T-helper 2 cell (primary cell): ENCODE results near the gene HTR1D.
"Not testable (repeated sequence)": the region's sequence is repeated elsewhere in the genome, so short reads cannot be mapped to it uniquely, and the experiment has no call there.

ENCODE experiments used
- DNase-seq, 5 experiments: peaks; one replicate each; pipeline versions ENCODE4 v3.0.0 to v3.0.0-alpha.2; 2012 to 2022
- total RNA-seq, 2 donors: gene quantifications; one replicate each; lab custom pipeline; 2026; lab: John Stamatoyannopoulos, UW

Gene HTR1D, protein sequence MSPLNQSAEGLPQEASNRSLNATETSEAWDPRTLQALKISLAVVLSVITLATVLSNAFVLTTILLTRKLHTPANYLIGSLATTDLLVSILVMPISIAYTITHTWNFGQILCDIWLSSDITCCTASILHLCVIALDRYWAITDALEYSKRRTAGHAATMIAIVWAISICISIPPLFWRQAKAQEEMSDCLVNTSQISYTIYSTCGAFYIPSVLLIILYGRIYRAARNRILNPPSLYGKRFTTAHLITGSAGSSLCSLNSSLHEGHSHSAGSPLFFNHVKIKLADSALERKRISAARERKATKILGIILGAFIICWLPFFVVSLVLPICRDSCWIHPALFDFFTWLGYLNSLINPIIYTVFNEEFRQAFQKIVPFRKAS
- 0 to 0.07 reads per million in 2 donors for total RNA-seq

DNA sequence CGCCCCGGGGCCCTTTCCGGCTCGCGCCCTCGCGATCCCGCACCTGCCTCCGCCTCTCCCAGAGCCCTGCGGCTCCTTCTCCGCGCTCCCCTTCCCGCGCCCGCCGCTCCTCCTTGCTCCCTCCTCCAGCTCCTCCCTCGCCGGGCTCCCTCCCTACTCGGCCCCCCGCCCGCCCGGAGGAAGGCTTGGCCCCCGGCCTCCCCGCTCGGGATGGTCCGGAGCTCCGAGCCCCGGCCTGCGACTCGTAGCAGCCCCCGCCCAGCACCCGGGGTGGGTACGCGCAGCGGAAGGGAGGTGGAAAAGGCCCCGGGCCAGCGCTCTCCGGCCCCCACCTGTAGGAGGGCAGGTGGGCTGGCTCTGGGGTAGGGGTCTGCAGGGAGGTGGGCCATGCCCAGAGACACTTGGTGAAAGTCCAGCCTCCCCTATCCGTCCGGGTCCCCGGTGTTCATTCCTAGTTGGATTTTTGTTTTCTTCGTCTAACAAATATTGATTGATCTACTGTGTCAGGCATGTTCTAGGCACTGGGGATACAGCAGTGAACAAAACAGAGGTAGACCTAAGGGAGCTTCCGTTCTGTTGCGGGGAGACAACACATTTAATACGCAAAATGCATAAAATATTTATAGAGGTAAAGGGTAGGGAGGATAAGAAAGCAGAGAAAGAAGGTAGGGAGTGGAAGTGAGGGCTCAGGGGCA lies at the start of gene HTR1D:
Gene HTR1D (minus strand): TSS at position 82 of the 695 bp plus-strand sequence. CDS start 23,283 bp downstream, outside the sequence.
- DNase-seq = no peak

DNA sequence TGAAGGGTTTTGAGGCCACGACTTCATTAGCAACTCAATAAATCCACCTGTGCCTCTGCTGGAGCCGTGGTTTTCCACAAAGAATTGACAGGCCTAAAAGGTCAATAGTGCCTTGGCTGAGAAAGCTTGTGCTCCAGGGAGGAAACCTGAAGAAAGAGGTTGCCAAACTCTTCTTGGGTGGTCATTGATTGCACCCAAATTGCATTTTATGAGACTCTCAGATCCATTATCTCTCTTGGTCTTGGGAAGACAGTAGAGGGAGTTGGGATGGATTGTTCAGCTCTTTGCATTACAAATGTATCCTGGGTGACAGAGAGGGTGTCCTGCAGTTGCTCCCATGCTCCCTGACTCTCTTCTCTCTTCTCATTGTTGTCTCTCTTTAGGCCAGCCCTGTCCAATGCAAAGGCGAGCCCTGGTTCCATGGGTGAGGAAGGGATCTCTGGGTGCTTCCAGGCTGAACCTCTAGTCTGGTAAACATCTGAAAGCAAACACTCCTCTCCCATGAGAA lies 46.1 kb upstream of the HTR1D start:
- no peak for DNase-seq

DNA sequence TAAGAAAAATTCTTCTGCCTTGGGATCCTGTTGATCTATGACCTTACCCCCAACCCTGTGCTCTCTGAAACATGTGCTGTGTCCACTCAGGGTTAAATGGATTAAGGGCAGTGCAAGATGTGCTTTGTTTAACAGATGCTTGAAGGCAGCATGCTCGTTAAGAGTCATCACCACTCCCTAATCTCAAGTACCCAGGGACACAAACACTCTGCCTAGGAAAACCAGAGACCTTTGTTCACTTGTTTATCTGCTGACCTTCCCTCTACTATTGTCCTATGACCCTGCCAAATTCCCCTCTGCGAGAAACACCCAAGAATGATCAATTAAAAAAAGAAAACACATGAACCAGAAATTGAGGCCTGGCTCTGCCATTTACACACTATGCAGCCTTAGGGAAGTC lies 40.8 kb upstream of the HTR1D start:
- not testable (repeated sequence) for DNase-seq

GRCh38 chr1:23257371-23257770 lies 40.1 kb upstream of the HTR1D start:
- DNase-seq = not testable (repeated sequence)

GRCh38 chr1:23254584-23254983 lies 37.3 kb upstream of the HTR1D start:
- no peak for DNase-seq

GRCh38 chr1:23251812-23252211 lies 34.5 kb upstream of the HTR1D start:
- DNase-seq = no peak

DNA sequence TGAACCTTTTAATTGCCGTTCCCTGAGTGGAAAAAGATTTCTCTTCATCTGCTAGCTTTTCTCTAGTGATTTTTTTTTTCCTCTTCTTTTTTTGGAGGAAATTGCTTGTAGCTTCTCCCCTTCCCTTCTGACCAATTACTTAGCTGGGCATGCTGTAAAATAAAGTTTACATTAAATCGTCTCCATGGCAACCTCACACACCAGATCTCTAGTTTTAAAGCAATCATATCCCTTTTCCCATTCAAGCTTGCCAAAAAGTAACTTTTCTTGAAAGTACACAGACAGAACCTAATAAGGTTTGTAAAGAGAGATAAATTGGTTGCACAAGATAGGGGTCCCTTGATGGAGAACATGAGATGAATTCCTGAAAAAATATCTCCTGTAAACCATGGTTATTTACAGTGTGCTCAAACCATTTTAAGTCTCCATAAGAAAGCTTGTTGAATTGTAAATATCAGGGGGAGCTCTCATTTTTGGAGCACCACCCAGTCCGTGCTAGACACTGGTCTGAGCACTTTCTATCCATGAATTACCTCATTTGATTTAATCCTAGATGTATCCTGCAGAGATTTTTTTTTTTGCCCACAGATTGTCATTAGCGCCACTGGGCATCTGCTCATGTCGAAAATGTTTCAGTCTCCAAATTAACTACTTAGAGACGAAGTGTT lies 32.6 kb upstream of the HTR1D start:
- no peak for DNase-seq

- DNase-seq = no peak
Measured at GRCh38 chr1:23247276-23247675, 30.0 kb upstream of the HTR1D start.

GRCh38 chr1:23246274-23246673 lies 29.0 kb upstream of the HTR1D start:
- no peak for DNase-seq

GRCh38 chr1:23244256-23244761 lies 27.0 kb upstream of the HTR1D start:
- no peak for DNase-seq

DNA sequence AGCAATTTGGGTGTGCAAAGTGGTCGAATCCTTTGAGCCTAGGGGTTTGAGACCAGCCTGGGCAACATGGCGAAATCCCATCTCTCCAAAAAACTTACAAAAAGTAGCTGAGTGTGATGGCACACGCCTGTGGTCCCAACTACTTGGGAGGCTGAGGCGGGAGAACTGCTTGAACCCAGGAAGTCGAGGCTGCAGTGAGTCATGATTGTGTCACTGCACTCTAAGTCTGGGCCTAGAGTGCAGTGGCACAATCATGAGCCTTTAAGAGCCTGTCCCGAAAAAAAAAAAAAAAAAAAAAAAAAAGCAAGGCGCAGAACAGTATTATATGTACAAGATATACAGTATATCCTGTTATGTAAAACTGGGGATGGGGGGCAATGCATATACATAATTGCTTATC lies 25.1 kb upstream of the HTR1D start:
- no peak for DNase-seq

DNA sequence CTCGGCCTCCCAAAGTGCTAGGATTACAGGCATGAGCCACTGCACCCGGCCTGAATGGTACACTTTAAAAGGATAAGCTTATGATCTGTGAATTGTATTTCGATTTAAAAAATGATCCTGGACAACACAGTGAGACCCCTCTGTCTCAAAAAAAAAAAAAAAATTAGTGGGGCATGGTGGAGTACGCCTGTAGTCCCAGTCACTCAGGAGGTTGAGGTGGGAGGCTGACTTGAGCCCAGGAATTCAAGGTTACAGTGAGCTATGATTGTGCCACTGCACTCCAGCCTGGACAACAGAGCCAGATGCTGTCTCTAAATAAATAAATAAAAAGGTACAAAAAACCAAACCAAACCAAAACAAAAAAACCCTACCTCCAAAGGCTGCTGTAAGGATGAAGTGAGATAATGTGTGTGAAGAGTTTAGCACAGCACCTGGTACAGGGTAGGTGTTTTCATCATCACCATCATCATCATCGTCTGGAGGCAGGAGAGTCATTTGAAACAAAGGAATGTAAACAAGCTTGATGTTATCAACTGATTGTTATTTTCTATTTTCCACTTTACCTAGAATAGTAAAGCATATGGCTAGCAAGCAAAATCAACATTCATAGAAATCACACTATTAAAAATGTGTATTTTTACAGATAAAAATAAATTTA lies 22.5 kb upstream of the HTR1D start:
- no peak for DNase-seq

GRCh38 chr1:23238565-23238964 lies 21.3 kb upstream of the HTR1D start:
- DNase-seq = no peak

DNA sequence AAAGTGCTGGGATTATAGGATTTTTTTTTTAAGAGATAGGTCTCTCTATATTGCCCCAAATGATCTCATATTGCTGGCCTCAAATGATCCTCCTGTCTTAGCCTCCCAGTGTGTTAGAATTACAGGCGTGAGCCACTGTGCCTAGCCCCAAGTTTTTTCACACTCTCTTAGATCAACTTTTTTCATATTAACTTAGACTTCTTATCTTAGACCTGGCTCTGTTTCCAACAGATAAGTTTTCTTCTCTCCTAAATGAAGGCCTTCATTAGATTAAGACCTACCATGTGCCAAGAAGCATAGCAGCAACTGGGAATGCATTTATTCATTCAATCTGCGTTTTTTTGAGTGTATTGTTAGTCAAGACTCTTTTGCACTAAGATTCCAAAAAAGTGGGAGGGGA lies 20.2 kb upstream of the HTR1D start:
- DNase-seq = no peak

- no peak for DNase-seq
Measured at GRCh38 chr1:23227806-23228205, 10.5 kb upstream of the HTR1D start.

DNA sequence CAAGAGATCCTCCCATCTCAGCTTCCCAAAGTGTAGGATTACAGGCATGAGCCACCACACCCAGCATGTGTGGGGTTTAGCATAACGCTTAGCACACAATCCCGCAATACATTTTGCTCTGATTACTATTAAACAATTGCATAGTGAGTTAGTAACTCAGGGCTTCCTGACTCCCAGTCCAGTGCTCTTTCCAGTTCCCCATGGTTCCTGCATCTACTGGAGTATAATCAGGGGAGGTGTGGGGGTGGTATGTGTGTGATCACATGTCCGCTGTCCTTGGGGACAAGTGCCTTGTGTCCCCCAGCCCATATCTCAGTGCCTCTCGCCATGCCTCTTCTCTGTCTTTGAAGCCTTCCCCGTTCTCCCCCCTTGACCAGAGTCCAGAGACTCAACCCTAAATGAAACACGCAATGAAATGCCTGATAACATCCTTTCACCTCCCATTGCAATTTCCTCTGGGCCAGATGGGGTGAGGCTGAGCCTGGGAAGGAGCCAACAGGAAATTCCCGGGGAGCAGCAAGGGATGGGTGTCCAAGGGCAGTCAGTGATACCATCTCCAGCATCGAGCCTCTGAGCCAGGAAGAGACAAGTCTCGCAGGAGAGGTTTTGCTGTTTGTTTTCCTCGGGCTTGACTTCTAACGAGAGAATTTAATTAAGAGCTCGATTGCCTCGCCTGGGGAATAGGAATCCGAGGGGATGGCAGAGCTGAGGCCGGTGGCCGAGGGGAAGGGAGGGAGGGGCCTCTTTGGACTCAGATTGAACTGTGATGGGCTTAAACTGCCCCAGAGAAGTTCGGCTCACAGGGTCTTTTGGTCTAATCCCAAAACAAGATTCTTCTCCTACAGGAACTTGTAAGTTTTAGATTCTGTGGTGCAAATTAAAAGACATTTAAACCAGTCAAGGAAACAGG lies 7.7 kb upstream of the HTR1D start:
- no peak for DNase-seq

GRCh38 chr1:23223963-23224362 lies 6.7 kb upstream of the HTR1D start:
- not testable (repeated sequence) for DNase-seq

DNA sequence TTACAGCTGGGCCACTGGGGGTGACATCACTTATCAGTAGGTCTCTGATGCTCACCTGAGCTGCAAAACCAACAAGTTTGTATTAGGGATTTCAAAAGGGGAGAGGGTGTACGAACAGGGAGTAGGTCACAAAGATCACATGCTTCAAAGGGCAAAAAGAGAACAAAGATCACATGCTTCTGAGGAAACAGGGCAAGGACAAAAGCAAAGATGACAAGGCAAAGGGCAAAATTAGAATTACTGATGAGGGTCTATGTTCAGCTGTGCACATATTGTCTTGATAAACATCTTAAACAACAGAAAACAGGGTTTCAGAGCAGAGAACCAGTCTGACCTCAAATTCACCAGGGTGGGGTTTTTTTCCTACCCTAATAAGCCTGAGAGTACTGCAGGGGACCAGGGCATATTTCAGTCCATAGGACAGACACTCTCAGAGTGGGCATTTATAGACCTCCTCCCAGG lies 6.2 kb upstream of the HTR1D start:
- DNase-seq = not testable (repeated sequence)

- no peak for DNase-seq
Measured at GRCh38 chr1:23222742-23223141, 5.4 kb upstream of the HTR1D start.

DNA sequence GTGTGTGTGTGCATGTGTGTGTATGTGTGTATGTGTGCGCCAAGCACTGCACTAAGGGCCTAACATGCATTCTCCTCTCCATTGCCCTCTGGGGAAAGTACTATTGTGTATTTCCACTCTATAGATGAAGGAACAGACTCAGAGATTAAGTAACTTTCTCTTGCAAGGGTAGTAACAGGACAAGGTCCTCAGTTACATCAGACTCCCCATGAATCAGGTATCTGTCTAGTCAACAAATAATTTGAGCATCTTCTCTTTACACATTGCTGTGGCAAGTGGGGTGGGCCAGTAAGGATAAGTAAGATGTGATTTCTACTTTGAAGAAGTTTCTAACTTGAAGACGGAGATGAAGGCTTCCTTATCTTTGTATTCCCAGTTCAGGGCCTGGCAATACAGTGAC lies 5.0 kb upstream of the HTR1D start:
- no peak for DNase-seq

DNA sequence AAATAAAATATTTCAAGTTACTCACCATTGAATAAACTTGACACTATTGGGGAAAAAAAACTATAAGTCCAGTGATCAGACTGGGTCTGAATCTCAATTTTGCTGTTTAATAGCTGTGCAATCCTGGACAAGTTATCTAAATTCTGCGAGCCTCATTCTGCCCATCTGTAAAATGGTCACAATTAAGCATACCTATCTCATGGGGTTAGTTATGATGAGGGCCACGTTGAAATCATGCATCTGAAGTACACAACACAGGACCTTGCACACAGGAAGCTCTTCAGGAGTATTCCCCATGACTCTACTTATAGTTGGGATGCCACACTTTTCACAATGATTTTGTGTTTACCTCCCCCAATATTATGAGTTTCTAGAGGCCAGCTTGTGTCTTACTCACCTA lies 3.8 kb upstream of the HTR1D start:
- no peak for DNase-seq
